ENCODE data around the gene HSD11B2. TPM values are rescaled to one million over a fixed set of nuclear protein-coding genes. Genes with fewer than 3 reads are reported as not detected.

HSD11B2 gene
- total RNA-seq, 1 donor from 2014 or later = 38.7 TPM

DNA sequence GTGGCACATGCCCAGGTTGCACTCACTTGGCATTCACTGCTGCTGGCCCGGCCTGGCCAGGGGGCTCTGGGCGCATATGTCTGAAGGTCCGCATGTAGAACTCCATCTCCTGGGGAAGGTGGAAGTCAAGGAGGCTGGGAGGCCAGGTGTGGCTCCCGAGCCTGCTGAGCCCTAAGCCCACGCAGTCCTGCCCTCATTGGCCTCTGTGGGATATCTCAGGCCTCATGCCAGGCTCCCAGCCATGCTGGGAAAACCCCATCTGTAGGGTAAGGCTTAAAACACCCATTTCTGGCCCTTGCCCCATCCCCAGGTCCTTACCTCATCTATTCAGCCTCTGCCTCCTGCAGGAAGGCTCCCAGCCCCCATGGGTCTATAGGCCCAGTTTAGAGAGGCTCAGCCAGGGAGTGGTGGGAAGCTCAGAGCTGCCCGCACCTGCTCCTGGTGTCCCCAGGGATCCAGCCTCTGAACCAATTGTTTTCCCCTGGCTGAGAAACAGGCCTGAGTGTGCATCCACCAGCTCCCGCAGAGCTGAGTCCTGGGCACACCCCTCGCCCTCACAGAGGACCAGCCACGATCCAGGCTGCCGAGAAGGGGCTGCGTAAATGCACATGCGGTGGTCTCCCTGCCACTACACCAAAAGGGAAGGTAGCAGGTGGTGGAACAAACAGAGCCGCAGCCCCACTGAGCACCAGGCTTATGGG, 35.3 kb upstream of the HSD11B2 start:
- H3K27ac Mint-ChIP-seq = peak overlapping the region; percentile 62
- H3K27me3 Mint-ChIP-seq = peaks cover 20% of the 10 kb centered on the region
- no peak overlapping the region for H3K4me3 Mint-ChIP-seq (ENCODE audit: low read depth)
- DNase-seq (ENCODE audit: low spot score, unreplicated experiment) = no peak
- TF ChIP-seq, protein P1, sequence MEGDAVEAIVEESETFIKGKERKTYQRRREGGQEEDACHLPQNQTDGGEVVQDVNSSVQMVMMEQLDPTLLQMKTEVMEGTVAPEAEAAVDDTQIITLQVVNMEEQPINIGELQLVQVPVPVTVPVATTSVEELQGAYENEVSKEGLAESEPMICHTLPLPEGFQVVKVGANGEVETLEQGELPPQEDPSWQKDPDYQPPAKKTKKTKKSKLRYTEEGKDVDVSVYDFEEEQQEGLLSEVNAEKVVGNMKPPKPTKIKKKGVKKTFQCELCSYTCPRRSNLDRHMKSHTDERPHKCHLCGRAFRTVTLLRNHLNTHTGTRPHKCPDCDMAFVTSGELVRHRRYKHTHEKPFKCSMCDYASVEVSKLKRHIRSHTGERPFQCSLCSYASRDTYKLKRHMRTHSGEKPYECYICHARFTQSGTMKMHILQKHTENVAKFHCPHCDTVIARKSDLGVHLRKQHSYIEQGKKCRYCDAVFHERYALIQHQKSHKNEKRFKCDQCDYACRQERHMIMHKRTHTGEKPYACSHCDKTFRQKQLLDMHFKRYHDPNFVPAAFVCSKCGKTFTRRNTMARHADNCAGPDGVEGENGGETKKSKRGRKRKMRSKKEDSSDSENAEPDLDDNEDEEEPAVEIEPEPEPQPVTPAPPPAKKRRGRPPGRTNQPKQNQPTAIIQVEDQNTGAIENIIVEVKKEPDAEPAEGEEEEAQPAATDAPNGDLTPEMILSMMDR (IDR thresholded peaks at IDR 0.05; ENCODE audit: unreplicated experiment) = no peak
- H3K4me1 Mint-ChIP-seq (ENCODE audit: low read depth) = peaks cover 16% of the 10 kb centered on the region
- no peaks in the 10 kb centered on the region for H3K36me3 Mint-ChIP-seq (ENCODE audit: insufficient read depth)
- H3K9me3 Mint-ChIP-seq (ENCODE audit: low read depth) = no peaks in the 10 kb centered on the region

DNA sequence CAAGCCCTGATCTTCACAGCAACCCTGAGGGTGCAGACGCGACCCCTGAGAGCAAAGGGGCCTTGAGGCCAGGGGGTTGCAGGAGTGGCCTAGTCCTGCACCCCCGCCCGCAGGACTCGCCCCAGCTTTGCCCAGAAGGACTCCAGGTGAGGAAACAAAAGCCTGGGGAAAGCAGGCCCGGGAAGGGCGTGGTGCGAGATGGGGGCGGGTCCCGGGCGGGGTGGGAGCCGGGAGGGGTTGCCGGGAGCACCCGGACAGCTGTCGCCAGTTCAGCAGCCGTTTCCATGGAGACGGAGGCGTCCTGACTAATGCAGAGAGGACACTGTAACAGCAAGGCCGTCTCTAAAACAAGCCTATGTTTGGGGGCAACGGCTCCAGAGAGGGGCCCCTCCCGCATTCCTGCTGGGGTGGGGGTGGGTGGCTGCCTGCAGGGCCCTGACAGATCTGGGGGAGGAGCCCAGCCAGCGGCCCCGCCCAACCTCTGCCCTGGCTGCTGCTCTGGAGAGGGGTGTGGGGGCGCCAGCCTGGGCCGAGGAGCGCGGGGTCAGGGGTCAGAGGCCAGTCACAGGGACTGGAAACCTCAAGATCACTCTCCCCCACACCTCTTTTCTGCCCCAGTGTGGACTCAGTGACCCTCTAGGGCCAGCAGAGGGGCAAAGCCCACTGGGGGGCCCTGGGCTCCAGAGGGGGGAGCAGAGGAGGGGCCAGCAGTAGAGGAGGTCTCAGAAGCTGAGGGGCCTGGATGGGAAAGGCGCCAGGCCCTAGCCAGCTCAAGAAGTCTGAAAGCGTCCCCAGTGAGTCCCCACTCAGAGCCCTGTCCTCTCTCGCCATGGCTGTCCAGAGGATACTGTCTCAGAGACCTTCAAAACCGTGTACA, 34.5 kb upstream of the HSD11B2 start:
- H3K4me3 Mint-ChIP-seq (ENCODE audit: low read depth) = no peak overlapping the region
- DNase-seq (ENCODE audit: low spot score, unreplicated experiment) = no peak
- no peaks in the 10 kb centered on the region for H3K36me3 Mint-ChIP-seq (ENCODE audit: insufficient read depth)
- H3K9me3 Mint-ChIP-seq (ENCODE audit: low read depth) = no peaks in the 10 kb centered on the region
- H3K27ac Mint-ChIP-seq = peak overlapping the region; percentile 62
- TF ChIP-seq, protein P1 (IDR thresholded peaks at IDR 0.05; ENCODE audit: unreplicated experiment) = no peak
- H3K4me1 Mint-ChIP-seq (ENCODE audit: low read depth) = peaks cover 16% of the 10 kb centered on the region
- peaks cover 17% of the 10 kb centered on the region for H3K27me3 Mint-ChIP-seq

DNA sequence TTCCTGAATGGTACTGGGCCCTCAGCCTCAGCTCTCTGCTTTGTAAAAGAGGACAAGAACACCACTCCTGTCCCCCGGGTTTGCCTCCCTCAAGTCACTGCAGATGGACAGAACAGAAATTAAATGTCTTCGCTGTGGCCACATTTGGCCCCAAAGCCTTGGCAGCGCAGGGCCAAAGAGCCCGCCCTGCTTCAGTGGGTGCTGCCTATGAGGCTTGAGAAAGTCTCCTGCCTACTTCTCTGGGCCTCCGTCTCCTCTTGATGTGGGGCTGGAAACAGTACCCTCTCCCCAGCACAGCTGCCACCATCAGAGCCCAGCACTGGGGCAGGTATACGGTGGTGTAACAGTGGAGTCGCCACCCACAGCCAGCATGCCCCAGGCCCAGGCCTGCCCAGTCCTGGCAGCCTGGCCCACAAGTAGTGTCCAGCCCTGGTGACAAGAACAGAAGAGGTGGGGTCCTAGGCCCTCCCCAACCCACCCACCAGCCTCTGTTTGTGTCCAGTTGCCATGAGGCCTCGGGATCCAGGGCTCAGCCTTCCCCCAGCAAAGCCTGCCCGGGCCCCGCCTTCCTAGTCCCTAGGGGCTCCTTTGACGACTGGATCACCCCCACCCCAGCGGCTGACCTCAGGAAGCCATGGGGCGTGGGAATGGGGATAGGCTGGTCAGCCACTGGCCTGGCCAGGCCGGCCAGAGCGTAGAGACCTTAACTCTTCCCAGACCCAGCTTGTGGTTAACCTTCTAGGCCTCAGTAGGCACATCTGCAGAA, 33.7 kb upstream of the HSD11B2 start:
- DNase-seq (ENCODE audit: low spot score, unreplicated experiment) = no peak
- H3K27ac Mint-ChIP-seq = no peak overlapping the region
- H3K27me3 Mint-ChIP-seq = peaks cover 25% of the 10 kb centered on the region
- H3K9me3 Mint-ChIP-seq (ENCODE audit: low read depth) = no peaks in the 10 kb centered on the region
- H3K4me1 Mint-ChIP-seq (ENCODE audit: low read depth) = peaks cover 18% of the 10 kb centered on the region
- TF ChIP-seq, protein P1 (IDR thresholded peaks at IDR 0.05; ENCODE audit: unreplicated experiment) = no peak
- H3K36me3 Mint-ChIP-seq (ENCODE audit: insufficient read depth) = no peaks in the 10 kb centered on the region
- H3K4me3 Mint-ChIP-seq (ENCODE audit: low read depth) = no peak overlapping the region

DNA sequence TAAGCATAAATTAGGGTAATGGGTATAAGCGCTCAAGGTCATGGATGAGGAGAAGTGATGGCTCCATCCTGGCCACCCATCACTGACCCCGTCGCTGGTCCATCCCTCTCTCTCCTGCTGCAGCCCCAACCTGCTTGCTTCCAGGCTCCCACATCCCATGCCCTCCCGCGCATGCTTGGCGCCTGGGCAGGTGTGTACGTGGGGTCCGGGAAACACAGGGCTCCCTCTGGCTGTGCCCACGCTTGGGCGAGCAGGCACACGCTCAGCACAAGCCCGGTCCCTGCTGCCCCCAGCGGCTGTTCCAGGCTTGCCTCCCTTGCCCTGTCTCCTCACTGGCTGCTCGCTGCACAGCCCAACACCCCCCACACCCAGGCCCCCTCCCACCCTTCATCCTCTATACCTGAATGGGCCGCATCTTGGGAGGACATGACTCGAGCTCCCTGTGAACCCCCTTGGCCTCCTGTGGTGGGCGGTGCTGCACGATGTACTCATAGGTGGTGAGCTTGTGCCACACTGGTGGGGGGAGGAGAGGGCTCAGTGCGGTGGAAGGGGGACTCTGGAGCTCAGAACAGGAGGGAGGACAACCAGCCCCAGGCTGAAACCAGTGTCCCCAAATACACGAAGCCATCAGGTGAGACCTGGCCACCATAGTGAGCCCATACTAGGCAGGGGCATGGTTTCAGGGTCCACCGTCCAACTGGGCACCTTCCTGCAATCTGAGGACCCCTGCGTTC, 32.9 kb upstream of the HSD11B2 start:
- TF ChIP-seq, protein P1 (IDR thresholded peaks at IDR 0.05; ENCODE audit: unreplicated experiment) = no peak
- H3K4me3 Mint-ChIP-seq (ENCODE audit: low read depth) = no peak overlapping the region
- no peak overlapping the region for H3K27ac Mint-ChIP-seq
- H3K36me3 Mint-ChIP-seq (ENCODE audit: insufficient read depth) = no peaks in the 10 kb centered on the region
- no peaks in the 10 kb centered on the region for H3K9me3 Mint-ChIP-seq (ENCODE audit: low read depth)
- peaks cover 15% of the 10 kb centered on the region for H3K4me1 Mint-ChIP-seq (ENCODE audit: low read depth)
- DNase-seq (ENCODE audit: low spot score, unreplicated experiment) = no peak
- peaks cover 19% of the 10 kb centered on the region for H3K27me3 Mint-ChIP-seq
